Panc1 (cell line): ENCODE measurements around the gene TNFAIP8L1. TPM values are rescaled to one million over a fixed set of nuclear protein-coding genes. Genes with fewer than 3 reads are reported as not detected.

ENCODE experiments used
- ATAC-seq: fragments of 200-7000 bp; cut with Tn5 transposase; 2 replicates; pipeline ENCODE4 v1.9.1; 2020; ENCODE audit warnings: mild to moderate bottlenecking, moderate library complexity
- BruUV-seq: library from RNA; stranded (reverse); fragments of 400-500 nt; replicated peaks from 2 replicates; lab custom pipeline; 2021; lab: Mats Ljungman, UMichigan
- CTCF ChIA-PET: fragments of 300-600 bp; sonication (Branson Sonifier 250); formaldehyde crosslinking; loops from one replicate; lab custom pipeline; 2022; ENCODE audit warnings: antibody characterized with exemption; lab: Charles Lee
- POLR2A ChIA-PET: fragments of 300-600 bp; sonication (Branson Sonifier 250); formaldehyde crosslinking; loops from one replicate; lab custom pipeline; 2022; ENCODE audit warnings: antibody characterized with exemption; lab: Charles Lee
- DNase-seq: peaks from one replicate; pipeline ENCODE4 v3.0.0-alpha.2; 2010; ENCODE audit warnings: low read depth, low spot score
- H3K27ac ChIP-seq: 2 replicates; pipeline ENCODE4 v1.5.1; 2011; ENCODE audit warnings: mild to moderate bottlenecking, low read length, inconsistent platforms
- H3K27me3 ChIP-seq: fragments of 200-500 bp; sonication (Bioruptor generic); 2 replicates; pipeline ENCODE4 v1.6.0; 2014; ENCODE audit warnings: low read length, inconsistent platforms; ENCODE audit not compliant: control insufficient read depth, insufficient read depth
- H3K36me3 ChIP-seq: fragments of 200-500 bp; sonication (Bioruptor generic); 2 replicates; pipeline ENCODE4 v1.5.1; 2014; ENCODE audit warnings: inconsistent platforms, mild to moderate bottlenecking, low read length, moderate library complexity; ENCODE audit not compliant: control insufficient read depth, insufficient read depth
- H3K4me1 ChIP-seq: 2 replicates; pipeline ENCODE4 v1.5.1; 2011; ENCODE audit warnings: inconsistent platforms, mild to moderate bottlenecking, low read length, moderate library complexity; ENCODE audit not compliant: control insufficient read depth, insufficient read depth
- H3K4me3 ChIP-seq, 2 experiments: 2 replicates each; pipeline ENCODE4 v1.5.1; 2011 to 2012; ENCODE audit warnings: low read depth in 2 of 2, low read length in 2 of 2, mild to moderate bottlenecking in 2 of 2, inconsistent platforms in 1 of 2, moderate library complexity in 1 of 2
- H3K9me3 ChIP-seq: fragments of 200-500 bp; sonication (Bioruptor generic); 2 replicates; pipeline ENCODE4 v1.5.1; 2014; ENCODE audit warnings: low read depth, mild to moderate bottlenecking, inconsistent platforms, low read length, moderate library complexity; ENCODE audit not compliant: control insufficient read depth, insufficient read depth
- CTCF ChIP-seq: fragments of 450-650 bp; IDR thresholded peaks from 2 replicates; pipeline ENCODE4 v1.5.1; 2017; ENCODE audit warnings: mild to moderate bottlenecking
- POLR2AphosphoS5 ChIP-seq: IDR thresholded peaks from 2 replicates; pipeline ENCODE4 v1.6.1; 2012; ENCODE audit warnings: mild to moderate bottlenecking, low read depth, low read length, moderate library complexity
- REST ChIP-seq, 2 experiments: IDR thresholded peaks; 2 replicates each; pipeline ENCODE4 v1.6.1; 2011 to 2012; ENCODE audit warnings: low read depth in 2 of 2, control low read depth in 1 of 2, low read length in 1 of 2, mild to moderate bottlenecking in 1 of 2, moderate library complexity in 1 of 2; ENCODE audit not compliant: insufficient read depth in 1 of 2
- SIN3A ChIP-seq: IDR thresholded peaks from 2 replicates; pipeline ENCODE4 v1.6.1; 2012; ENCODE audit warnings: low read depth, mild to moderate bottlenecking, low read length, moderate library complexity, borderline replicate concordance; ENCODE audit not compliant: insufficient read depth
- TCF7L2 ChIP-seq: IDR thresholded peaks from 2 replicates; pipeline ENCODE4 v1.6.1; 2011; ENCODE audit warnings: mild to moderate bottlenecking, low read depth, low read length, inconsistent platforms
- in situ Hi-C: cut with HindIII; loops from 2 replicates; pipeline ENCODE4 v1.10.0; 2016; ENCODE audit warnings: low sequenced_read_pairs, low pct_unique_long_range_greater_than_20kb
- intact Hi-C: fragments of 100-400 bp; cut with micrococcal nuclease; formaldehyde crosslinking; loops from one replicate; pipeline ENCODE4 v1.10.0; 2022; ENCODE audit not compliant: unreplicated experiment
- total RNA-seq: library from RNA; stranded (reverse); gene quantifications from one replicate; pipeline ENCODE4 v1.2.1, GENCODE V29; 2021; ENCODE audit not compliant: unreplicated experiment

TNFAIP8L1 gene
- total RNA-seq, 1 experiment from 2014 or later = 4.8 TPM

- Histone ChIP-seq H3K4me3 (no peak overlapping the region), H3K27me3 (no peaks in the 10 kb centered on the region), H3K36me3 (no peaks in the 10 kb centered on the region), H3K9me3 (no peaks in the 10 kb centered on the region), H3K4me1 (no peaks in the 10 kb centered on the region), H3K27ac (no peak overlapping the region)
- no TSS peak for BruUV-seq
- TF ChIP-seq POLR2AphosphoS5 = no peak
- TF ChIP-seq TCF7L2 = no peak
- TF ChIP-seq REST (IDR thresholded peaks at IDR 0.05; ENCODE audit: insufficient read depth in 1 of 2, low read depth in 2 of 2, low read length in 1 of 2) = no peak
- no peak for TF ChIP-seq SIN3A
- no peak for TF ChIP-seq CTCF
- ChIA-PET CTCF (no interaction called here), POLR2A (no interaction called here)
- ATAC-seq (no peak), DNase-seq (no peak)
- intact Hi-C loops = no loop called here
- in situ Hi-C loops = no loop called here
These were observed 39.2 kb upstream of the TNFAIP8L1 start for GRCh38 chr19:4600082-4600481.

DNA sequence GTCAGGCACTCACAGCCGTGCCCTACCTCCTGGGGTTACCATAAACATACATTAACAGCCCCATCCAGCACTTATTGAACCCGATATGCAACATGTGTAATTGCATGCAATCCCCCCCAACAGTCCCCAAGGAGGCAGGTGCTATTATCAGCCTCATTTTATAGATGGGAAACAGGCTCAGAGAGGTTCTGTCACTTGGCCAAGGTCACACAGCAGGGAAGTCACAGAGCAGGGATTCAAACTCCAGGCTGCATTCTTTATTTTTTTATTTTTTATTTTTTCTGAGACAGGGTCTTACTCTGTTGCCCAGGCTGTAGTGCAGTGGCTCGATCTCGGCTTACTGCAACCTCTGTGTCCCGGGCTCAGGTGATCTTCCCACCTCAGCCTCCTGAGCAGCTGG, 38.4 kb upstream of the TNFAIP8L1 start:
- TF ChIP-seq SIN3A = no peak
- no peak for TF ChIP-seq REST (IDR thresholded peaks at IDR 0.05; ENCODE audit: insufficient read depth in 1 of 2, low read depth in 2 of 2, low read length in 1 of 2)
- TF ChIP-seq POLR2AphosphoS5 = no peak
- no peak for TF ChIP-seq TCF7L2
- TF ChIP-seq CTCF = no peak
- ChIA-PET POLR2A (no interaction called here), CTCF (no interaction called here)
- in situ Hi-C loops = no loop called here
- Histone ChIP-seq H3K4me1 (no peaks in the 10 kb centered on the region), H3K4me3 (no peak overlapping the region), H3K36me3 (no peaks in the 10 kb centered on the region), H3K27ac (no peak overlapping the region), H3K27me3 (no peaks in the 10 kb centered on the region), H3K9me3 (no peaks in the 10 kb centered on the region)
- BruUV-seq = no TSS peak
- intact Hi-C loops = no loop called here
- ATAC-seq (no peak), DNase-seq (no peak)
